ENCODE data around the gene DYNLT5.
"Not testable (repeated sequence)": the region's sequence is repeated elsewhere in the genome, so short reads cannot be mapped to it uniquely, and the experiment has no call there.

Gene DYNLT5, protein sequence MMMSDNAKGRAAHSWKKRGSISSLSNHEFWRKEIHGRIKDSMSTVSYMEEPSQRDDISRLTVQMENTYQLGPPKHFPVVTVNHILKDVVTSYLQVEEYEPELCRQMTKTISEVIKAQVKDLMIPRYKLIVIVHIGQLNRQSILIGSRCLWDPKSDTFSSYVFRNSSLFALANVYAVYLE

DNA sequence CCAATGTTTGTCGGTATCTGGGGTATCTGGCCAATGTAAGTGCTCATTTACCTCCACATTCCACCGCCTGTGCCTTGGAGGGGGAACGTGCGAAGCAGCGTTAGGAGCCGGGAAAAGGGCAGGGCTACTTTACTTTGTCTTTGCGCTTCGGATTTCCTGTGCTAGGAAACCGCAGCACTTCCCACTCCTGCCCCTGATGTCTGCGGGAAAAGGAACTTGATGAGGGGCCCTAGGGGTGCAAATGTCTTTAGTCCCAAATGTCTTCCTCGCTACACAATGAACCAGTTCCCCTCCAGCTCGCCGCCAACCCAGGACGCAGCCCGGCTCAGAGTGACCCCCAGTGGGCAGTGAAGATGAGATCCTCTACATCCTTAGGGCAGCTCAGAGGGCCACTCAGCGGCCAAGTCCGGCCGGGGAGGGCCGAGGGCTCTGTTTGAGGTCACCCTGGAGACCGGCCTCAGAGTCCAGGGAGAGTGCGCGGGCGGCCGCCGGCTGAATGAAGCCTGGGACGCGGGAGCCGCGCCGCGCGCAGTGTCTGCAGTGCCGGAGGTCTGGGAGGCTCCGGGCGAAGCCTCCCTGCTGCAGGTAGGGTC is at the start of gene DYNLT5:
Gene DYNLT5 (plus strand): TSS at position 460 of the 593 bp plus-strand sequence. CDS start 2,200 bp downstream, outside the sequence.
- no peak for DNase-seq

DNA sequence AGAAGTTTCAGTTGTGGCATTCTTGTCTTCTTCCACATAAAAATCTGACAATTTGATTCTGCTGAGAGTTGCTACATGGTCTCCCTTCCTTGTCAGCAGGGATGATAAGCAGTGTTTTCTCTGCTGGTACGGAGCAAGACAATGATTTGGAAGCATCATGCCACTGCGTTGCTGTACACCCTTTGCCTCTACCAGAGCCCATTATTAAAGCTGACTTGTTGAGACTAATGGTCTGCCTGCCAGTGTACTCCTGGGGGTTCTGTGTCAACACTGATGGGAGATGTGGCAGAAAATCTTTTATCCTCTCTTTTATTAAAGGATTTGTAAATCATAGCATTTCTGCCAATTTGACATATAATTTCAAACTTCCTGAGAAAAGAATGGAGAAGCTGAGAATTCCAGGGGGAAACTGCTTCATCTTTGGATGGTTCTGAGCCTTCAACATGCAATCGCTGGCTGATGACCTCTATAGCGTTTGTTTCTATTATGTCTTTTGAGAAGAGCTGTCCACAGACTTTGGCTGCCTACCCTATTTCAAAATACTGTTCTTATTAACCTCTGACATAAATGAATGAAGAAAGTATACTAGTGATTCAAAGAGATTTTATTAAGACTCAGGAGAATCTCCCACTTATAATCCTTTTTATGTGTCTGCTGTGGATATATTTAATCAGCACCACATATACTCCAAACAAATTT is 47.9 kb upstream of the DYNLT5 start:
- no peak for DNase-seq

DNA sequence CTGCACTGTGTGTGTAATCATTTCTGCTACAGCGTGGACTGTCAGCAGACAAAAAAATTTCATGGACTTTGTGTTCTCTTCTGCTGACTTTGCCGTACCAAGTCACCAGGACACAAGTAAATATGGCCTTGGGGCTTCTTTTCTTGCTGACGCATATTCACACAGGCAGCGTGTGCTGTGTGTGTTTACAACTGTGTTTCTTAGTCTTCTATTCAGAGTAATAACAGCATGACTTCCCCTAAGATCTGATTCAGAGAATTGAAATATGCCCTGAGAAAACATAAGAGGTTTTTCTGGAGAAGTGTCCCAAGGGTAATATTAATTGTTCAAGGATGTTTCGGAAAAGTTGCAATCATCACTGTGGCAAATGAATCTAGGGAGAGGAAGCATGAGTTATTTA is 47.1 kb upstream of the DYNLT5 start:
- DNase-seq = peak; percentile 9

DNA sequence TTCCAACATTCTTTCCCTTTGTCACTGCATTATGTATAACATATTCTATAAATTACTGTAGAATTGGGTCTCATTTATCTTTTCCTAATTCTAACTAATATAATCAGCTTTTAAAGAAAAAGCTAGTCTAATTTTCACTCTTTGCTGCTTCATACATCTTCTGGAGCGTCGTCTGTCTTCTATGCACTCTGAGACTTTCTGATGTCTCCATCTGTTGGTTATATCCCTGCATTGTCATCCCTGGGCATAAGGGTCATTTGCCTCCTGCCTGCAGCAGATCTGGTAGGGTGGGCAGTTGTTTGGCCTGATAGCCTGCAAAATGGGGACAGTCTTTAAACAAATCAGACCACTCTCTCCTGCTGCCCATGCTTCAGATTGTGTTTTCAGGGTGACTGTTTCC is 40.8 kb upstream of the DYNLT5 start:
- DNase-seq = no peak

DNA sequence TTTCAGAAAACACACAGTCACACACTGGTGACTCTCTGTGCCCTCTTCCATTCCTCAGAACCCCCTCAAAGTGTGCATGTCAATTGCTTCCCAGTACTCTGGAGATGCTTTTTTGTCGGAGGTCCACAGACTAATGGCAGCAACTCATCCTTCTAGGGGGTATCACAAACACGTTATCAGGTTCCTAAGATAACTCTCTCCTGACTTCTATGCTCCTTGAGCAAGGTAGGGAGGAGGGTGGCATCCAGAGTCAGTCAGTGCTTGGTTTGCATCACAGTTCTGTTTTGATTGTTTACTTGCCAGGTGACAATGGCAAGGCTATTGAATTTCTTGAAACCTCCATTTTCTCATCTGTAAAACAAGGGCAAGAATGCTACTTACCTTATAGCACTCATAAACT is 39.4 kb upstream of the DYNLT5 start:
- peak; percentile 59 for DNase-seq

DNA sequence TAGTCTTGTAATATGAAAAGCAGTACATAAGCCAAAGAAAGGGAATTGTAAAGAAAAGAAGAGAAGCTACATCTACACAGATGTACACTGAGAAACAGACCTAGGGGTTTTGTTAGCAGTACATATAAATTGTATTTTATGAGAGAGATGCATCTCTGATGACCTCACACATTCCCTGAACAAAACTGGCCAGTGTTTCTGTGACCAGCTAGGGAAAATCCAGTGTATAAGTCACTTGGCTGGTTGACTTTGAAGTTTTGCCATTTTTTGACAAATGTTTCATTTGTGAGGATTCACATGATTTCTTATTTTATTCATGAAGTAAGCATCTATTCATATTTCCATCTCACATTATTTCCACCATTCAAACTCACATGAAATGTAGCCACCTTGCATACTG is 28.3 kb upstream of the DYNLT5 start:
- DNase-seq = no peak

DNA sequence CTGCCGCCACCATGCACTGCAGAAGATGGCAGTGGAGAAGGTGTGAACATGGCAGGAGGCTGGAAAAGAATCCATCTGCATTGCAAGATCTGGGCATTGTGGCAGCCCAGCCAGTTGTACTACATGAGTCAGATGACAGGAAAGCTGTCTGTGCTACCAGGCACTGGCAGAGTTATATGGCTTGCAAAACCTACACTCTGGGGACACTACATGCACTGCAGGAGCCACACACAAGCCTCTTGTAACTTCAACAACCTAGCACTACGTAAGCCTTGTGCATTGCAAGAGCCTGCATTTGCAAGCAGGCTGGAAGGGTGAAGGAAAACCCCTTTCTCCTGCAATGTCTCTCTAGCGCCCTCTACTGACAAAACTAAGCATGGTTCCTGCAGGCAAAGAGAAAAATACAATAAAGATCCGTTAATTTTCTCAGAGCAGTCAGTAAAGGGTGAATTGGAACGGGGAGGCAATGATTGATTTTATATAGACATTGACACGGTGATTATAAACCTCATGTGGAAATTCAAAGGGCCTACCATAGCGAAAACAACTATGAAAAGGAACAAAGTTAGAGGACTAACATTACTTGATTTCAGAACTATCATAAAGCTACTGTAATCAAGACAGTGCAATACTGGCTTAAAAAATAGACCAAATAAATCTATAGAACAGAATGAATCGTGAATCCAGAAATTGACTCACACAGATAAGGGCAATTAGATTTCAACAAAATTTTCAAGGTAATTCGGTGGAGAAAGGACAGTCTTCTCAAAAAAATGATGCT is 26.2 kb upstream of the DYNLT5 start:
- peak; percentile 38 for DNase-seq

DNA sequence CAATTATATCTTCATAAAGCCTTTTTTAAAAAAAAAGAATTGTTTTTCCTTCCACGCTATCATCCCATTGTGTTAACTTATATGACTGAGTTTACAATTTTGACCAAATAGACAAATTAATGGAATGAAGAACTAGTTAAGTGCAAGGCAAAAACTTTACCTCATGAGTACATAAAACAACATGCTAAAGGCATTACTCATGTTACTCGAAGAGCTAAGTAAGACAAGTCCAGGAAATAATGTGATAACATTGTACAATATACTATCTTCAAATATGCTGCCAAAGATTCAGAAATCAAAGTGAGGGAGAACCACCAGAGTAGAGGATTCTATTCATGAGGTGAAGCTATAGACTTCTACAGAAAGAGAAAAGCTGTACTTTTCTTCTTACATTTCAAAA is 24.2 kb upstream of the DYNLT5 start:
- no peak for DNase-seq

DNA sequence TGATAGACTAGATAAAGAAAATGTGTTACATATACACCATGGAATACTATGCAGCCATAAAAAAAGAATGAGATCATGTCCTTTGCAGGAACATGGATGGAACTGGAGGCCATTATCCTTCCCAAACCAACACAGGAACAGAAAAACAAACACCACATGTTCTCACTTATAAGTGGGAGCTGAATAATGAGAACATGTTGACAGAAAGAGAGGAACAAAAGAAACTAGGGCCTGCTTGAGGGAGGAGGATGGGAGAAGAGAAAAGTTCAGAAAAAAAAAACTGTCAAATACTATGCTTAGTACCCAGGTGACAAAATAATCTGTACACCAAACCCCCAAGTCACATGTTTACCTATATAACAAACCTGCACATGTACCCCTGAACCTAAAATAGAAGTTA is 23.5 kb upstream of the DYNLT5 start:
- DNase-seq = peak; percentile 88

DNA sequence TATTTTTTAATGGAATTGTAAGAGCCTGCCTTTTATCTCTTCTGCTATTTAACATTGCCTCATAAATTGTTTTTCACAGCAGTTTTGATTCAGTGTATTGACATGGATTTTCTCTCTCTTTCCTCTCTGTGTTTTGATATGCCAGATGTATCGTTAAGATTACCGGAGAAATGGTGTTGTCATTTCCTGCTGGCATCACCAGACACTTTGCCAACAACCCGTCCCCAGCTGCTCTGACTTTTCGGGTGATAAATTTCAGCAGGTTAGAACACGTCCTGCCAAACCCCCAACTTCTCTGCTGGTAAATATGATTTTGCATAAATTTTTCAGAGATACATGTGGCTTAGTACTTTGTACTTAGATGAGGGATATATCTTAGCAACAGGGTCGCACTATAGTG is 23.1 kb upstream of the DYNLT5 start:
- peak; percentile 92 for DNase-seq

DNA sequence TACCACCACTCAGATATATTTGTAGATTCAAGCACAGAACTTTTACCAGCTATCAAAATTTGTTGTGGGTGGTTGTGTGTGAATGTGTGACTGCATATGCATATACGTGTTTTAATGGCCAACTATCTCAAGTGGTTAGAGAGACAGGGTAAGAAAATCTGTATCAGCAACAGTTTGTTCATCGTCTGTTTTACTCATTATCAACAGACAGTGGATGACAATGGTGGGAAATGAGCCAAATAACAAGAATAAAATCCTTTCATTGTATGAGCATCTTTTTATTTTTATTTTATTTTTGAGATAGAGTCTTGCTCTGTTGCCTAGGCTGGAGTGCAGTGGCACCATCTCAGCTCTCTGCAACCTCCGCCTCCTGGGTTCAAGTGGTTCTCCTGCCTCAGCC is 22.7 kb upstream of the DYNLT5 start:
- no peak for DNase-seq

DNA sequence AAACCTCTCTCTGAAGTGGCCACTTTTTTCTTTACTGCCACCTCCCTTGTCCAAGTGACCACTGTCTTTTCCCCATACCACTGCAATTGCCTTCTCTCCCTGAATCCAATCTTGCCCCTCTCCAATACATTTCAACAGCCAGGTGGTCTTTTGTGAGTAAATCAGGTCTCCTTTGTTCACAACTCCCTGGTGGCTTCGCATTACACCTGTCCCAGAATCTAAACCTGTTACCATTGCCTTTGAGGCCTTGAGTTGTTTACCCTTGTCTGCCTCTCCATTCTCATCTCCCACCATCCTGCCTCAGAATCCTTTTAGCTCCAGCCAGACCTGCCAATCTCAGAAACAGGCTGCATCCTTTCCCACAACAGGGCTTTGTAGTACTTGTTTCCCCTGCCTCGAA is 21.8 kb upstream of the DYNLT5 start:
- DNase-seq = peak; percentile 91

DNA sequence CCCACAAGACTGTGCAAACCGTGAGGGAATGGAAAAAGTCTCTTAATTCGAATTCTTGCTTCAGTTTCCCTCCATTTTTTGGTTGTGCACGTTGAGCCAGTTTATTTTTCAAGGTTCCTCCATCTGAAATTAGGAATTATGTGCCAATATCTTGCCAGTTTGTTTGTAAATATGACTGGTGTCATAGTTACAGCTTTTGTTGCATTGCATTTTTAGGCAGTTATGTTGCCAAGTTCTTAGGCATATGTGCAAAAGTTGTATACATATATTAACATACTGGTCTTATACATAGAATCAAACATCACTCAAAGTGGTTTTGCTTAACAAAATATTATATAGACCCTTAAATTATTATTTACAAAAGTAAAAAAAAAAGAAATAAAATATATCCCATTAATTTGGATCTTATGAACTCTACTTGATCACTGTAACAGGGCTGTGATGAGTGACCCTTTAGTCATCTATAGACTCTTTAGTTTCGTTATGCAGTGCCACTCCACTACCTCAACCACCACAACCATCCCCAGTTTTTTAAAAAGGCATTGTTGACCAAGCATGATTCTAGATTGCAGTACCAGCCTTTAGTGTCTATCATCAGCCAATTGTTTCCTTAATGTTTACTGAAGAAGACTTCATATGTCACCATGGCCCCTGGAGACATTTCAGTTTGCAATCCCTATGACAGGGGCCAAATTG is 20.9 kb upstream of the DYNLT5 start:
- DNase-seq = no peak

DNA sequence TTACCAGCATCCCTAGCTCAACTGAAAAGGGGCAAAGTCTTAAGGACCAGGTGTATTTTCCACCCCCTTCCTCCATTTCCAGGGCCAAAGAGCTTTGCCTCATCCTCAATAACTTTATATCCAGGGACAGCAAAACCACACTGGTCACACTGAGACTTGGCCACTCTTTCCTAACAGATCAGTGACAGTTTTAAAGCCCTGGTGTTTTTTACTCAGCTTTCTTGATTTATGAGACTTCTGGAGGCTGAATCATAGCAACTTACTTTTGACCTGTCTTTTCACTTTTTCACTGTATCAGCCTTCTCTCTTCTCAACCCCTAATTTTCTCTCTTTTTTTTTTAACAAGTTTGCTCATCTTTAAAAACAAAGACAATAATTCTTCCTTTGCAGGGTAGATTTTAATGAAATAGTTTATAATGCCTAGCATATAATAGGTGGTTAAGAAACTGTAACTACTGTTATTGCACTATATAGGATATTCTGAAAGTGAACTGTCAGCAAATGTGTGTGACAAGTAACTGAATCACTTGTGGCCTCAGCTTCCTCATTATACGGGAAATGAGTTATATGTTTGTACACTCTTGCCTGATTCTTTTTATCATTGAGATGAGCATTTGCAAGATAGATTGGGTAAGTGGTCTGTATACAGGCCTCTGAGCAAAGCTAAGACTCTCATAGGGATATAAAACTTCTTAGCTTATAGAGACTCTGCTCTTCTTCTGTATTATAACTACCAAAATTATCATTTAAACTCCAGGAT is 19.7 kb upstream of the DYNLT5 start:
- no peak for DNase-seq

DNA sequence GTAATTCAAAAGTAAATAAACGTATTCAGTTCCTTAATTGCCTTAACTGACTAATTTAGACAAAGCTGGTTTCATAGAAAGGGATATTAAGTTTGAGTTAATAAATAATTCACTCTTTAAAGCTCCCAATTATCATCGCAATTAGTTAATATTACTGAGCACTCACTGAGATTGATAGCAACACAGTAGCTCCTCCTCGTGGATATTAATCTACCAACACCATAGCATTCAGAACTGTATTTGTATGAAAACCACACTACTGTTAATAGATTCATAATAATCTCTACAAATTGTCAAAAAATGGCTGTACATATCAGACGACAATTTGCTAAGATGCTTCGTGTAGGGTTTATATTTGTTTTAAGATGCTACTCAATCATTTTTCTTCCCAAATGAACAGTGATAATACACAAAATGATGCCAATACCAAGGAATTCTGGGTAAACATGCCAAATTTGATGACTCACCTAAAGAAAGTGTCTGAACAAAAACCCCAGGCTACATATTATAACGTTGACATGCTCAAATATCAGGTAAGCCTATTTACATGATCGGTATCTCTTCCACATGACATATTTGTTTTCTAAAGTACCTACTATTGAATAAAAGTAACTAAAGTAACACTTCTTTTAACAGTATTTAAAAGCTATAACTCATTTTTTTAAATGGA is 18.8 kb upstream of the DYNLT5 start:
- DNase-seq = peak; percentile 8

DNA sequence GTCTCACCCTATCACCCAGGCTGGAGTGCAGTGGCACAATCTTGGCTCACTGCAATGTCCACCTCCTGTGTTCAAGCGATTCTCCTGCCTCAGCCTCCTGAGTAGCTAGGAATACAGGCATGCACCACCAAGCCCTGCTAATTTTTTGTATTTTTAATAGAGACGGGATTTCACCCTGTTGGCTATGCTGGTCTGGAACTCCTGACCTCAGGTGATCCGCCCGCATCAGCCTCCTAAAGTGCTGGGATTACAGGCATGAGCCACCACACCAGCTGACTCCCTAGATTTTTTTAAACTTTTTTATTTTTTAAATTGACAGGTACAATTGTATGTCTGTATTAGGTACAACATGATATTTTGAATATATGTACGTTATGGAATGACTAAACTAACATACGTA is 17.7 kb upstream of the DYNLT5 start:
- not testable (repeated sequence) for DNase-seq

DNA sequence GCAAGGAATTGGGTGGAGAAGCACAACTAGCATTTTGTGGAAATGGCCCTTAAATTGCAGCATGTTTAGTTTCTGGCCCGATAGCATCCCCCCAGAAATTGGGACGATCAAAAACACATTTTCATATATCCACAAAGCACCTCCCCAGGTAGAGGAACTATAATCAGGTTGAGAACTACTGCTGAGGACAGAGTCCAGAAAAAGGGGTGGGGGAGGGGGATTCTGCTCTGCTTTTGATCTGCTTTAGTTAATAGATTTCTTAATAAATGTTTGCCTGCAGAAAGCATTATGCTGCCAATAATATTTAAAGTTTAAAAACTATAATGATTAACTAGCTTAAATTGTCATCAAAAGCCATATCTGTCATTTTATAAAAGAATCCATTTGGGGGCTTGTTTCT is 14.4 kb upstream of the DYNLT5 start:
- DNase-seq = no peak

DNA sequence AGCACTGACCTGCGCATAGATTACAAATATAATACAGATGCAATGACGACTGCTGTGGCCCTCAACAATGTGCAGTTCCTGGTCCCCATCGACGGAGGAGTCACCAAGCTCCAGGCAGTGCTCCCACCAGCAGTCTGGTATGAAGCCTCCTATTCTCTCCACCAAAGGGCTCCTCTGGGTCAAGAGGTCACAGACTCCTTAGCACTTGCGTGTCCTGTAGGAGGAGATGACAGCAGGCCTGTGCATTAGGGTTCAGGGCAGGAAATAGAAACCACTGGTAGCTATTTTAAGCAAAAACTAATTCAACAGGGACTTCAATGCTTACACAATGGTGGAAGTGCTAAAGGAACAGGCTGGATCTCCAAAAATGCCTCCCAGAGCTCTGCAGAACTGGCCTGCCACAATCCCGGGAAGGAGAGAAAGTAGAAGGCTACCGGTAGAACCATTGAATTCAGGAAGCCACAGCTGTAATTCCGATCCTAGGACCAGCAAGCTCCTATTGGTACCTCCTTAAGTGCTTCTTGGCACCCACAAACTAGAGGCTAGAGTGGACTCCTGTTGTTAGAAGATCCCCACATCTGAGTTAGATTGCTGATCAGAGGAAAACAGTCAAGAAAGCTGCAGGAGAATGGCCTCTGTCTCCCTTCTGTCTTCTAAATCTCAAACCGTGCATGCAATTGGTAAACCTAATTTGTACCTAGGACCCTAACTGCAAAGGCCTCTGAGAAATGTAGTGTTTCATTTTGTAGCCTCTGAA is 12.7 kb upstream of the DYNLT5 start:
- DNase-seq = no peak

DNA sequence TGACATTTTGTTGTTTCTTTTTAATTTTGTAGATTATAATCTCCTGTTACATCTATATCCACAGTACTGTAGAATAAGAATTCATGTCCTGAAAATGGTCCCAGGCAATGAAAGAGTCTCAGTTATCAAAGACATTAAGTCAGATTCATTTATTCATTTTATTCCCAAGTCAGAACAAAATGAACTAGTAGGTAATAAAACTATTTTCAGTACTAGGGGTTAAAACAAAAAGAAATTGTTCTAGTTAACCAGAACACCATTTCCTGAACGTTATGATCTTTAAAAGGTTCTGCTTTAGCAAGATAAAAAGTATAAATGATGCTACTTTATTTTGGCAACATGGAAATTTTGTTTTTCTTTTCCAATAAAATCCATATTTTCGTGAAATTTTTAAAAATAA is 6.8 kb upstream of the DYNLT5 start:
- no peak for DNase-seq

DNA sequence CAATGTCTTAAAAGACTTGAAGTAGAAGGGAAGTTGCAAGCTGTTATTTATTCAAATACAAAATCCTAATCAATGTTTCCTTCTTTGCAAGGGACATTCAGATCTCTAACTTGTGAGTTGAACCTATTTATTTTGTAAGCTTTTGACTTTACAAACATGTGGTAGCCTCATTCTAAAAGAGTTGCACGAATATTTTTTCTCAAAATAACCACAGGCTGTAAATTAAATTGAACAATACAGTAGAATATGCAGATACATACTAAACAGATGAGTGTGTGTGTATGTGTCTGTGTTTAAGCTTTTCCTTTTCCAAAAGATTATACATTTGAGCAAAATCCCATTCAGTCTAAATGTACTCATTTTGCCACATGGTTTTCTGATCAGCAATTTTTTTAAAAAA is 4.8 kb upstream of the DYNLT5 start:
- no peak for DNase-seq

DNA sequence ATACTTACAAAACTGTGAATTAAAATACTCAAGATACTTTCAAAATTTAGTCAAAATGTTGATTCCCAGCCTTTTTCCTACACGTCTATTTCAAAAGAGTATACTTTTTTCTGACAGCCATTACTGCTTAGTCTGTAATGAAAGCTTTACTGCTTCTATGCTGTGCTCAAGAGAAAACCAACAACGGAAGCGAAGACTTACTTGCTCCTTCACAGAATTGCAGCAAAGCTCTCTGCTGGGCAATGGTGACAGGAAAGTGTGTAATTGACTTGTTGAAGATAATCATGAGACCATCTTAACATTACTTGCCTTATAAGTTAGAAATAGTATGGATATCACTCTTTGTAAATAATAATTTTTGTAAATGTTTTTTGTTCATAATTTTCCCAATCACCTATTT is 1.7 kb upstream of the DYNLT5 start:
- DNase-seq = no peak

Measured in NCI-H2171 treated with DMSO at 0.1 percent for 48 hours (cell line).